ENCODE results near the gene KIAA1614.

Gene KIAA1614

GRCh38 chr1:180907313-180908055 is 5.2 kb upstream of the KIAA1614 start:
- DNase-seq = no peak

- DNase-seq = no peak
These were observed 4.5 kb upstream of the KIAA1614 start for GRCh38 chr1:180908074-180908765.

GRCh38 chr1:180909005-180909414 is 3.7 kb upstream of the KIAA1614 start:
- peak; percentile 62 for DNase-seq

- DNase-seq = no peak
These were observed 3.2 kb upstream of the KIAA1614 start for GRCh38 chr1:180909462-180909976.

GRCh38 chr1:180911640-180912191 is 981 bp upstream of the KIAA1614 start:
- DNase-seq = no peak

GRCh38 chr1:180912211-180912800 is 391 bp upstream of the KIAA1614 start:
- DNase-seq = no peak

- DNase-seq = no peak
These were observed 2.8 kb downstream of the KIAA1614 start for GRCh38 chr1:180915426-180915965.

GRCh38 chr1:180916012-180916770 is 3.5 kb downstream of the KIAA1614 start:
- no peak for DNase-seq

GRCh38 chr1:180916771-180917170 is 4.1 kb downstream of the KIAA1614 start:
- DNase-seq = no peak

GRCh38 chr1:180917306-180918065 is 4.8 kb downstream of the KIAA1614 start:
- DNase-seq = no peak

GRCh38 chr1:180918519-180918918 is 5.8 kb downstream of the KIAA1614 start:
- DNase-seq = no peak

GRCh38 chr1:180919183-180919700 is 6.5 kb downstream of the KIAA1614 start:
- no peak for DNase-seq

GRCh38 chr1:180920193-180920592 is 7.5 kb downstream of the KIAA1614 start:
- no peak for DNase-seq

- no peak for DNase-seq
These were observed 8.0 kb downstream of the KIAA1614 start for GRCh38 chr1:180920702-180921101.

- DNase-seq = no peak
These were observed 8.7 kb downstream of the KIAA1614 start for GRCh38 chr1:180921386-180921785.

- DNase-seq = no peak
These were observed 9.4 kb downstream of the KIAA1614 start for GRCh38 chr1:180921891-180922630.

GRCh38 chr1:180922631-180923015 is 9.9 kb downstream of the KIAA1614 start:
- no peak for DNase-seq

GRCh38 chr1:180923021-180923841 is 10.5 kb downstream of the KIAA1614 start:
- DNase-seq = no peak

- DNase-seq = no peak
These were observed 11.2 kb downstream of the KIAA1614 start for GRCh38 chr1:180923887-180924286.

GRCh38 chr1:180924939-180925338 is 12.2 kb downstream of the KIAA1614 start:
- no peak for DNase-seq

Data from activated CD4-positive, alpha-beta T cell treated with anti-CD3 and anti-CD28 coated beads, Interleukin-10, Interleukin-2, amounts not matched to agents 100 ng/mL and 50 ng/mL, durations not matched to agents 16 hours and 8 hours (primary cell).